Cardiac muscle cell (in vitro differentiated cells and primary cell): ENCODE data around the gene SLC6A12. TPM values are rescaled to one million over a fixed set of nuclear protein-coding genes. Genes with fewer than 3 reads are reported as not detected.

Experiments
- DNase-seq, 2 donors: peaks; one replicate each; pipeline versions ENCODE4 v3.0.0 to v3.0.0-alpha.2; 2010 to 2017; ENCODE audit warnings: low read depth in 1 of 2, low spot score in 1 of 2
- H3K27ac ChIP-seq: fragments of 200-600 bp; sonication (generic); 2 replicates; pipeline ENCODE4 v1.5.1; 2016
- H3K27me3 ChIP-seq: fragments of 200-600 bp; sonication (generic); 2 replicates; pipeline ENCODE4 v1.6.0; 2016; ENCODE audit warnings: control low read depth
- H3K36me3 ChIP-seq: fragments of 200-600 bp; sonication (generic); 2 replicates; pipeline ENCODE4 v1.5.1; 2016; ENCODE audit warnings: control low read depth
- H3K4me1 ChIP-seq: fragments of 200-600 bp; sonication (generic); 2 replicates; pipeline ENCODE4 v1.8.1; 2017; ENCODE audit warnings: low read depth, mild to moderate bottlenecking, mixed run types
- H3K4me3 ChIP-seq: fragments of 200-600 bp; sonication (generic); 2 replicates; pipeline ENCODE4 v1.5.1; 2016; ENCODE audit warnings: mild to moderate bottlenecking
- H3K9me3 ChIP-seq: fragments of 200-600 bp; sonication (generic); 2 replicates; pipeline ENCODE4 v1.5.1; 2017; ENCODE audit warnings: low read depth, mild to moderate bottlenecking, control low read depth
- CTCF ChIP-seq: IDR thresholded peaks from 2 replicates; pipeline ENCODE4 v1.5.1; 2012; ENCODE audit warnings: low read depth, mild to moderate bottlenecking, low read length
- polyA plus RNA-seq: library from polyadenylated mRNA; unstranded; fragments of >200 nt; fragmentation: Nextera tagmentation; extraction: Ambion mirVana; gene quantifications from 2 replicates; pipeline ENCODE4 v1.2.1, GENCODE V29; 2016
- total RNA-seq: library from RNA; depleted of rRNA; stranded (reverse); fragments of >200 nt; gene quantifications from 2 replicates; pipeline ENCODE4 v1.2.3, GENCODE V29; 2016

The SLC6A12 gene
- total and polyA plus RNA-seq, 2 experiments from 2014 or later, result 0.24 to 0.33 TPM

- no peak overlapping the region for H3K27ac ChIP-seq
- H3K27me3 ChIP-seq, result no peaks in the 10 kb centered on the region
- H3K4me3 ChIP-seq, result no peak overlapping the region
- no peak for TF ChIP-seq CTCF
- peak in 1 of 2 donors; percentile 37 for DNase-seq
- peaks cover 15% of the 10 kb centered on the region for H3K4me1 ChIP-seq
- H3K9me3 ChIP-seq, result no peaks in the 10 kb centered on the region
- no peaks in the 10 kb centered on the region for H3K36me3 ChIP-seq
Observed at GRCh38 chr12:212715-213526, 1.0 kb downstream of the SLC6A12 start.

- DNase-seq, result no peak
- H3K9me3 ChIP-seq, result no peaks in the 10 kb centered on the region
- H3K4me1 ChIP-seq, result peaks cover 15% of the 10 kb centered on the region
- no peaks in the 10 kb centered on the region for H3K27me3 ChIP-seq
- H3K27ac ChIP-seq, result no peak overlapping the region
- no peak overlapping the region for H3K4me3 ChIP-seq
- no peak for TF ChIP-seq CTCF
- H3K36me3 ChIP-seq, result no peaks in the 10 kb centered on the region
Observed at GRCh38 chr12:212415-212714, 1.6 kb downstream of the SLC6A12 start.

- H3K4me1 ChIP-seq, result peaks cover 15% of the 10 kb centered on the region
- no peak for TF ChIP-seq CTCF
- no peak overlapping the region for H3K27ac ChIP-seq
- DNase-seq, result no peak
- H3K4me3 ChIP-seq, result no peak overlapping the region
- no peaks in the 10 kb centered on the region for H3K9me3 ChIP-seq
- no peaks in the 10 kb centered on the region for H3K36me3 ChIP-seq
- no peaks in the 10 kb centered on the region for H3K27me3 ChIP-seq
Observed at GRCh38 chr12:211639-212414, 2.1 kb downstream of the SLC6A12 start.

- no peak for TF ChIP-seq CTCF
- no peak for DNase-seq
- no peaks in the 10 kb centered on the region for H3K27me3 ChIP-seq
- H3K27ac ChIP-seq, result no peak overlapping the region
- no peak overlapping the region for H3K4me3 ChIP-seq
- peaks cover 15% of the 10 kb centered on the region for H3K4me1 ChIP-seq
- H3K36me3 ChIP-seq, result no peaks in the 10 kb centered on the region
- H3K9me3 ChIP-seq, result no peaks in the 10 kb centered on the region
Observed at GRCh38 chr12:211142-211465, 2.9 kb downstream of the SLC6A12 start.

- peaks cover 3% of the 10 kb centered on the region for H3K27me3 ChIP-seq
- no peak for TF ChIP-seq CTCF
- peaks cover 15% of the 10 kb centered on the region for H3K4me1 ChIP-seq
- H3K9me3 ChIP-seq, result no peaks in the 10 kb centered on the region
- H3K4me3 ChIP-seq, result no peak overlapping the region
- DNase-seq, result no peak
- H3K36me3 ChIP-seq, result no peaks in the 10 kb centered on the region
- no peak overlapping the region for H3K27ac ChIP-seq
Observed at GRCh38 chr12:210277-211141, 3.4 kb downstream of the SLC6A12 start.
